H7 (cell line): Measurements from ENCODE around the gene LRP3. TPM values are rescaled to one million over a fixed set of nuclear protein-coding genes. Genes with fewer than 3 reads are reported as not detected.
"Not testable (repeated sequence)": the region's sequence is repeated elsewhere in the genome, so short reads cannot be mapped to it uniquely, and the experiment has no call there.

ENCODE experiments used
- DNase-seq: peaks from one replicate; pipeline ENCODE4 v3.0.0; 2012
- H3K27me3 ChIP-seq: 2 replicates; pipeline ENCODE4 v1.6.0; 2011; ENCODE audit warnings: mild to moderate bottlenecking, low read length; ENCODE audit not compliant: control insufficient read depth, insufficient read depth
- H3K36me3 ChIP-seq: replicated peaks from 2 replicates; pipeline ENCODE4 v1.5.1; 2011; ENCODE audit warnings: low read length; ENCODE audit not compliant: control insufficient read depth, insufficient read depth
- H3K4me3 ChIP-seq: 2 replicates; pipeline ENCODE4 v1.5.1; 2011; ENCODE audit warnings: low read depth, mild to moderate bottlenecking, control low read depth, low read length, moderate library complexity; ENCODE audit not compliant: insufficient read depth
- total RNA-seq: library from RNA; depleted of rRNA; stranded (reverse); fragments of >200 nt; shearing (Covaris generic); gene quantifications from 2 replicates; pipeline ENCODE4 v1.2.3, GENCODE V29; 2014

LRP3 gene
- total RNA-seq, 1 experiment from 2014 or later = 57.7 TPM

DNA sequence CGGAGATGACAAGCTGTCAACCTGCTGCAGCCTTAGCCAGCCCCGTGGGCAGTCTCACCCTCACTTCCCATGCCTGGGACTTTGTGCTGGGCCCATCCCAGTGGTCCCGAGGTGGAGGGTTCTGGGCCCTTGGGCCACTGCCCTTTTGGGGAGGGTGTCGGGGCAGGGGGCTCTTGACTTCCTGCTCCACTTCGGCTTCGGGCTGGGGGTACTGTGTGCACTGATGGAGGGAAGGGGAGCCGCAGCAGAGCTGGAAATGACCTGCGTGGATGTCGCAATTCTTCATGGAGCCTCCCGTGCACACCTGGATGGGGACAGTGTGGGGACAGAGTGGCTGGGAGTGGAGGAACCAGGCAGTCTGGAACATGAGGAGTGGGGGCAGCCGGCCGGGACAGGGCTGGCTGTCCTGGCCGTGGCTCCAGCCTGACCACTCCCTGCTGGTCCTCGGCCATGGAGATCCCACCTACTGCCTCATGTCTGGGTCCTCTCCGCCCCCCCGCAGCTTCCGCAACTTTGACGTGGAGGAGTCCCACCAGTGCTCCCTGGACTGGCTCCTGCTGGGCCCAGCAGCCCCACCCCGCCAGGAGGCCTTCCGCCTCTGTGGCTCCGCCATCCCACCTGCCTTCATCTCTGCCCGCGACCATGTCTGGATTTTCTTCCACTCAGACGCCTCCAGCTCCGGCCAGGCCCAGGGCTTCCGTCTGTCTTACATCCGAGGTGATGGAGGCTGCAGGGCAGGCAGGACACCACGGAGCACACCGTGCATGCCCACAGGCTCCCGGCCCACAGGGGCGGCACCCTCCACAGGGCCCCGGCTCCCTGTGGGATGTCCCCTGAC lies 10.2 kb downstream of the LRP3 start:
- no peak overlapping the region for H3K4me3 ChIP-seq
- peaks cover 4% of the 10 kb centered on the region for H3K36me3 ChIP-seq
- H3K27me3 ChIP-seq = no peaks in the 10 kb centered on the region
- peak; percentile 54 for DNase-seq

DNA sequence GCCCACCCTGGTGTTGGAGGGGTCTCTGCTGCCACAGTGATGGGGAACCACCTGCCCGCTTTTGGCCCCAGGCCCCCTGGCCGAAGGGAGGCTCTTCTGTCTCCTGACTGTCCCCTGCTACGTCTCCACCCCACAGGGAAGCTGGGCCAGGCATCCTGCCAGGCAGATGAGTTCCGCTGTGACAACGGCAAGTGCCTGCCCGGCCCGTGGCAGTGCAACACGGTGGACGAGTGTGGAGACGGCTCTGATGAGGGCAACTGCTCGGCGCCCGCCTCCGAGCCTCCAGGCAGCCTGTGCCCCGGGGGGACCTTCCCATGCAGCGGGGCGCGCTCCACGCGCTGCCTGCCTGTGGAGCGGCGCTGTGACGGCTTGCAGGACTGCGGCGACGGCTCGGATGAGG lies 11.0 kb downstream of the LRP3 start:
- no peak for DNase-seq
- H3K36me3 ChIP-seq = peaks cover 4% of the 10 kb centered on the region
- no peak overlapping the region for H3K4me3 ChIP-seq
- H3K27me3 ChIP-seq = no peaks in the 10 kb centered on the region

DNA sequence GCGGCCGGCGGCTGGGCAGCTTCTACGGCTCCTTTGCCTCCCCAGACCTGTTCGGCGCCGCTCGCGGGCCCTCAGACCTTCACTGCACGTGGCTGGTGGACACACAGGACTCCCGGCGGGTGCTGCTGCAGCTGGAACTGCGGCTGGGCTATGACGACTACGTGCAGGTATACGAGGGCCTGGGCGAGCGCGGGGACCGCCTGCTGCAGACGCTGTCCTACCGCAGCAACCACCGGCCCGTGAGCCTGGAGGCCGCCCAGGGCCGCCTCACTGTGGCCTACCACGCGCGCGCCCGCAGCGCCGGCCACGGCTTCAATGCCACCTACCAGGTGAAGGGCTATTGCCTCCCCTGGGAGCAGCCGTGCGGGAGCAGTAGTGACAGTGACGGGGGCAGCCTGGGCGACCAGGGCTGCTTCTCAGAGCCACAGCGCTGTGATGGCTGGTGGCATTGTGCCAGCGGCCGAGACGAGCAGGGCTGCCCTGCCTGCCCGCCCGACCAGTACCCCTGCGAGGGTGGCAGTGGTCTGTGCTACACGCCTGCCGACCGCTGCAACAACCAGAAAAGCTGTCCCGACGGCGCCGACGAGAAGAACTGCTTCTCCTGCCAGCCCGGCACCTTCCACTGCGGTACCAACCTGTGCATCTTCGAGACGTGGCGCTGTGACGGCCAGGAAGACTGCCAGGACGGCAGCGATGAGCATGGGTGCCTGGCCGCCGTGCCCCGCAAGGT lies 11.6 kb downstream of the LRP3 start:
- H3K36me3 ChIP-seq = peaks cover 4% of the 10 kb centered on the region
- H3K27me3 ChIP-seq = no peaks in the 10 kb centered on the region
- no peak overlapping the region for H3K4me3 ChIP-seq
- DNase-seq = peak; percentile 54

DNA sequence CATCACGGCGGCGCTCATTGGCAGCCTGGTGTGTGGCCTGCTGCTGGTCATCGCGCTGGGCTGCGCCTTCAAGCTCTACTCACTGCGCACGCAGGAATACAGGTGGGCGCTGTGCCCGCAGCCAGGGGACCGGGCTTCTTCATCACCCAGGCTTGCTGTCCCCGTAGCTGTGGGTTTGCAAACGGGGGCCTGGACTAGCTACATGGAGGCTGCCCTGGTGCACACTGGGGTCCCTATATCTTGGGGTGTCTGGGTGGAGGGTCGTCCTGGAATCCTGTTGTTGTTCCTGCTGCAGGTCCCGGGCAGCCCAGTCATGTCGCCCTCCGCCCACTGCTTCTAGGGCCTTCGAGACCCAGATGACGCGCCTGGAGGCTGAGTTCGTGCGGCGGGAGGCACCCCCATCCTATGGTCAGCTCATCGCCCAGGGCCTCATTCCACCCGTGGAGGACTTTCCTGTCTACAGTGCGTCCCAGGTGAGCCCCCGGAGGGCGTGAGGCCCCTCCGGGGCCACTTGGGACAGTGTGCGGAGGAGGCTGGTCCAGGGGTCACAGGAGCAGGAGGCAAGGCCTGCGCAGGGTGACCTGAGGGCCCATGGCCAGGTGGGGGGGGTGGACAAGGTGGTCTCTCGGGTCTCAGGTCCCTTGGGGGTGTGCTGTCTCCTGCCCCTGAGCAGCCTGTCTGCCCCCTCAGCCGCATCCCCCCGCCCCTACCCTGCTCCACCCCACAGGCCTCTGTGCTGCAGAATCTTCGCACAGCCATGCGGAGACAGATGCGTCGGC lies 12.3 kb downstream of the LRP3 start:
- DNase-seq = peak; percentile 68

DNA sequence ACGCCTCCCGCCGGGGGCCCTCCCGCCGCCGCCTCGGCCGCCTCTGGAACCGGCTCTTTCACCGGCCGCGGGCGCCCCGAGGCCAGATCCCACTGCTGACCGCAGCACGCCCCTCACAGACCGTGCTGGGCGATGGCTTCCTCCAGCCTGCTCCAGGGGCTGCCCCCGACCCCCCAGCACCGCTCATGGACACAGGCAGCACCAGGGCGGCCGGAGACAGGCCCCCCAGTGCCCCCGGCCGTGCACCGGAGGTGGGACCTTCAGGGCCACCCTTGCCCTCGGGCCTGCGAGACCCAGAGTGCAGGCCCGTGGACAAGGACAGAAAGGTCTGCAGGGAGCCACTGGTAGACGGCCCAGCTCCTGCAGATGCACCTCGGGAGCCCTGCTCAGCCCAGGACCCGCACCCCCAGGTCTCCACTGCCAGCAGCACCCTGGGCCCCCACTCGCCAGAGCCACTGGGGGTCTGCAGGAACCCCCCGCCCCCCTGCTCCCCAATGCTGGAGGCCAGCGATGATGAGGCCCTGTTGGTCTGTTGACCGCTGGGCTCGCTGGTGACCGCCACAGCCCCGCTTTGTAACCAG lies 13.0 kb downstream of the LRP3 start:
- Histone ChIP-seq H3K4me3 (no peak overlapping the region), H3K27me3 (no peaks in the 10 kb centered on the region), H3K36me3 (peaks cover 4% of the 10 kb centered on the region)
- DNase-seq = peak; percentile 64

More for the DNA sequence above, 12.3 kb downstream of the LRP3 start:
- H3K27me3 ChIP-seq = no peaks in the 10 kb centered on the region
- H3K36me3 ChIP-seq = peaks cover 4% of the 10 kb centered on the region
- H3K4me3 ChIP-seq = no peak overlapping the region

DNA sequence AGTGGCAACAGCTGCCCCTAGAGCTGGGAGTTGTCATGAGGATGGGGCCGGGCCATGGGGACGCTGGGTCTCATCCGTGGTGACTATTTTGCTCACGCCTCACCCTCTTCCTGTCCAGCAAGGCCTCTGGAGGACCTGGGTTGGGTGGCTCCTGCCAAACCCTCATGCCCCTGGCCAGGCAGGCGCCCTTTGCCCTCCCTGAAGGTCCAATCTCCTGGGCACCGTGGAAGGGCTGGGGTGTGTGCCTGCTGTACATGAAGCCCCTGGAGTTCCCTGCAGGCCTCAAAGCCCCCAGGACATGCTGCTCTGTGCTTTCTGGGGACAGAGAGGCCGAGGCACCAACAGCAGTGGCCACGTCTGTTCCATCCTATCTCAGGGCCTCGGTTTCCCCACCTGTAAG lies 13.8 kb downstream of the LRP3 start:
- Histone ChIP-seq H3K4me3 (no peak overlapping the region), H3K36me3 (peaks cover 4% of the 10 kb centered on the region), H3K27me3 (no peaks in the 10 kb centered on the region)
- peak; percentile 36 for DNase-seq

DNA sequence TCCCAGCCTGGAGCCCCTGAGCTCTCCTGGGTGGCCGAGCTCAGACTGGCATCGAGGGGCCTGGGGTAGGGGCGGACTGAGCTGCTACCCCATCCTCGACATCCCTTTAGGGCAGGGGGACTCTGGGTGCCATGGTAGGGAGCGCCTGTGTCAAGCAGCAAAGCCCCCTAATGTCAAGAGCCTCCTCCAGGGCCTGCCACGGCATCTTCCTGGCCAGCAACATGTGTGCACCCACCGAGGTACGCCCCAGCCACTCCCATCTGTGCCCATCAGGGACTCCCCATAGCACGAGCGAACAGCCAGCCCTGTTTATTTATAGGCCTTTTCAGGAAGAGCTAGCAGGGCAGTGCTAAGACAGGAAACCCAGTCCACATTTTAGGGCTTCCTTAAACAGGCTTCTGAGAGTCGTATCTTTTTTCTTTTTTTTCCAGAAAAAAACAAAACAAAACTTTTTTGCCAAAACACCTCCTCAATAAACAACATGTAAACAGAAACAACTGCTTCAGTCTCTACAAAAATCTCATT lies 14.3 kb downstream of the LRP3 start:
- no peak for DNase-seq
- Histone ChIP-seq H3K4me3 (no peak overlapping the region), H3K27me3 (no peaks in the 10 kb centered on the region), H3K36me3 (no peaks in the 10 kb centered on the region)

DNA sequence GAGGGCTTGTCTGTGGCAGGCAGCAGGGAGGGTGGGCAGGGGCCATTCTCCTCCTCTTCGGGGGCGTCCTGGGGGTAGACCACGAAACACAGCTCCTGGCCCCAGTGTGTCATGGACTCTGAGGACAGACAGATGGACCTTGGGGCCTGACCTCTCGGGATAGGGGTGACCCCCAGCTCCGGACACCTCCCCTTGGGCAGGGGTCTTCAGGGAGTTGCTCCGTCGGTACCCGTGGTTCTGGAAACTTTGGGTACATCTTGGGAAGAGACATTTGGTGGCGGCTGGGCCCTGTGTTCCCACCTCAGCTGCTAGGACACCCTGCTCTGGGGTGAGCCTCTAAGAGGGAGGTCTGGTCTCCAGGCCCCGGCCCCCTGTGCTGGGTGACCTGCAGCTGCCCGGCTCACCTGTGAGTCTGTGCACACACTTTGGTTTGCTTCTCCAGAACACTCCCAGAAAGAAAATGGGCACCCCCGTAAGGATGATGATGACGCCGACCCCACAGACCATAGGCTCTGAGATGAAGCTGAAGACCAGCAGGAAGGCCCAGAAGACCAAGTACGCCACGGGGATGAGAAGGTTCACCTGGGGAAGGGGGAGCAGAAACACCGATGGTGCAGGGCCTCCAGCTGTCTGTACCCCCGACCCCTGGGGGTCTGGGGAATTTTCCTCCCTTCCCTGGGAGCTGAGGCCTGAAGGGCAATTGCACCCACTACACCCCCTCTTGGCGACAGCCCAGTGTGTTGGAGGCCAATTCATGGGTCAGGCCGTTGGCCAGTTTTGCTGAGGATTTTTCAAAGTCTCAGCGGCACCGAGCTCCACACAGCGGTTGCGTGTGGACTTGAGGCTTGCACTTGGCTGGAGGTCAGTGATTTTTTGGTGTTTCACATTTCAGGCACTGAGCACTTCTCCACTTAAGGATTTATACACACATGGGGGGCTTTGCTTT lies 15.0 kb downstream of the LRP3 start:
- no peaks in the 10 kb centered on the region for H3K36me3 ChIP-seq
- H3K4me3 ChIP-seq = no peak overlapping the region
- DNase-seq = no peak
- no peaks in the 10 kb centered on the region for H3K27me3 ChIP-seq

DNA sequence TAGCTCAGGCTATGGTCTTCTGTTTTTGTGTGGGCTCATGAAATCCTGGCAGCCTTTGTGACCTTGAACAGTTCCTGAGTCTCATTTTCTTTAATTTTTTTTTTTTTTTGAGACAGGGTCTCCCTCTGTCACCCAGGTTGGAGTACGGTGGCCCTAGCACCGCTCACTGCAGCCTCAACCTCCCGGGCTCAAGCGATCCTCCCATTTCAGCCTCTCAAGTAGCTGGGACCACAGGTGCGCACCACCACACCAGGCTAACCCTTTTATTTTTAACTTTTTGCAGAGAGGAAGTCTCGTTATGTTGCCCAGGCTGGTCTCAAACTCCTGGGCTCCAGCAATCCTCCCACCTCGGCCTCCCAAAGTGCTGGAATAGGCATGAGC lies 15.7 kb downstream of the LRP3 start:
- not testable (repeated sequence) for H3K27me3 ChIP-seq, H3K36me3 ChIP-seq, DNase-seq, H3K4me3 ChIP-seq

DNA sequence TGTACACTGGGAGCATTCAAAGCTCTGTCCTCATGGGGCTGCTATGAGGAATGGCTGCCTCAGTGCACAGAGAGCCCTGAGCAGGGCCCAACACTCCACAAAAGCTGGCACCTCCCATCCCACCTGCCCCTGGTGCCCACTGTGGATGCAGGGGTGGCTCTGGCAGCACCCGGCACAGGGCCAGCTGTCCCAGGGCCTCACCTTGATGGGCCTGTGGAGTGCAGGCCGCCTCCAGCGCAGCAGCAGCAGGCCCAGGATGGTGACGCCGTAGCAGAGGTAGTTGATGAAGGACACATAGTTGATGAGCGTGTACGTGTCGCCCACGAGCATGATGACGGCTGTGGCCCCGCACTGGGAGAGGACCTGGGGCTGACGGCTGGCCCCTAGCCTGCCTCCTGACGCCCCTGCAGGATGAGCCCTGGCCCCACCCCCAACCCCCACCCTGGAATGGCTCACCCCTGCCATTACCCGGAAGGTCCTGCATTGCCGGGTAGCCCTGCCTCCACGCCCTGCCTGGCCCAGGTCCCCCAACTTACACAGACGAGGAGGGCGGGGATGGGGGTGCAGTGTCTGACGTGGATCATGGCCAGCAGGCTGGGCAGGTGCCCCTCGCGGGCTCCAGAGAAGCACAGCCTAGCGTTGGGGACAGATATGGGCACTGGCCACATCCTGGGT lies 16.3 kb downstream of the LRP3 start:
- Histone ChIP-seq H3K4me3 (no peak overlapping the region), H3K36me3 (no peaks in the 10 kb centered on the region), H3K27me3 (no peaks in the 10 kb centered on the region)
- peak; percentile 65 for DNase-seq

DNA sequence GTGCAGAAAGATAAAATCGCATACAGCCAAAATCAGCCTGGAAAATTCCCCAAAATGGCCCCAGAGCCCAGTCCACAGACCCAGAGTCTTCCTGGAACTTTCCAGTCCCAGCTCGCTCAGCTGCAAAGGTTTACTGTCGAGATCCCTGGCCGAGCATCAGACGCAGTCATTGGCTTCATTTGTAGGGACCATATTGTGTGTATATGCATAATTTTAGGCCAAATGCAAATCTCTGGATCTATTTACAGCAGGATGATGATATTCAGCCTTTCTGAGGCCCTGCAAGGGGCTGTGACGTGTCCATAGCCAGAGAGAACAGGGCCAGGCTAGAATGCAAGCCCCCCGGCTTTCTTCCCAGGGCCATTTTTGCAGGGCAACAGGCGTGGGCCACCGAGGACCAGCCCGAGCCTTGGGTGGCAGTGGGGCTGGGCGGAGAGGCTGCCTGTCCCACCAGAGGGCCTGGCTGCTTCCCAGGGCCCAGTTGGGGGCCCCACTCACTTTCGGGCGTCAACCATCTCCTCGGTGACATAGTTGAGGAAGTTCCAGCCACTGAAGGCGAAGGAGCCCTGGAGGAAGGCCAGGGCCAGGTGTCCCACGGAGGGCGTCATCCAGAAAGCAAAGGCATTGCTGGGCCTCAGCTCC lies 17.8 kb downstream of the LRP3 start:
- peak; percentile 49 for DNase-seq

DNA sequence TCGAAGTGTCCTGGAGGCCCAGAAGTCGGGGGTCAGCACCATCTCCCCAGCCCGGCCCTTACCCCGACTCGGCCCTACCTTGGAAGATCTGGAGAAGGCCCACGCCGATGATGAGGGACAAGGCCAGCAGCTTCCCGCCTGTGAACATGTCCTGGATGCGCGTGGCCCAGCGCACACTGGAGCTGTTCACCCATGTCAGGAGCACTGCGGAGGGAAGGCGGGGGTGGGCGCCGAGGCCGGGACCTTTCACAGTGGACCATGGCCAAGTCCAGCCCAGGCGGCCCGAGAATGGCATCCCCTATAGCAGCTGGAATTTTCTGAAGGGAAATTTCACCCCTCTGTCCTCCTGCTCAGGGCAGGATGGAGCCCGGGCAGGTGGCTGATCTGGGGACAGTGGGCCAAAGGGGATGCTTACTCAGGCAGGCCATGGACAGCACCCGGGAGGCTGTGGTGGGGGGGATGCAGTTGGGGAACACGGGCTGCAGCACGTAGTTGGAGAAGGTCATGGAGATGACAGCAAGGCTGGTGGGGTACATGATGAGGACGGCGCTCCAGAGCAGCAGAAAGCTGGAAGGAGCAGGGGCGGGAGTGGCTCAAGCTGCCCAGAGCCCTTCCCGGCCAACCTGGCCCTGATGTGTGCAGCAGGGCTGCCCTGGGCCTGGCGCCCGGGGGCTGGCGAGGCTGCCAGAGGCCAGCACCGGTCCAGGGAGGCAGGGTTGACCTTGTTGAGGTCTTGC lies 18.5 kb downstream of the LRP3 start:
- Histone ChIP-seq H3K4me3 (no peak overlapping the region), H3K36me3 (no peaks in the 10 kb centered on the region), H3K27me3 (no peaks in the 10 kb centered on the region)
- peak; percentile 60 for DNase-seq

More for the DNA sequence above, 17.8 kb downstream of the LRP3 start:
- Histone ChIP-seq H3K27me3 (no peaks in the 10 kb centered on the region), H3K4me3 (no peak overlapping the region), H3K36me3 (no peaks in the 10 kb centered on the region)
